Nephron progenitor cell (in vitro differentiated cells): Measurements from ENCODE around the gene KIDINS220.

Experiments
- DNase-seq: peaks from one replicate; pipeline ENCODE4 v3.0.0; 2021
- H3K27ac Mint-ChIP-seq: 2 replicates; pipeline ENCODE4 v1.8.0; 2021; ENCODE audit warnings: mild to moderate bottlenecking, moderate library complexity, mixed read lengths
- H3K27me3 Mint-ChIP-seq: 2 replicates; pipeline ENCODE4 v1.8.0; 2021; ENCODE audit warnings: mild to moderate bottlenecking, low read depth, mixed read lengths; ENCODE audit not compliant: poor library complexity
- H3K36me3 Mint-ChIP-seq: 2 replicates; pipeline ENCODE4 v1.8.0; 2021; ENCODE audit warnings: low read depth, mixed read lengths
- H3K4me1 Mint-ChIP-seq: 2 replicates; pipeline ENCODE4 v1.8.0; 2021; ENCODE audit warnings: mixed read lengths
- H3K4me3 Mint-ChIP-seq: 2 replicates; pipeline ENCODE4 v1.8.0; 2021; ENCODE audit warnings: mild to moderate bottlenecking, moderate library complexity, mixed read lengths
- H3K9me3 Mint-ChIP-seq: 2 replicates; pipeline ENCODE4 v1.8.0; 2021; ENCODE audit warnings: mild to moderate bottlenecking, moderate library complexity, mixed read lengths
- TF ChIP-seq, protein P1 (sequence below): fragments of 200-600 bp; sonication (generic); IDR thresholded peaks from 2 replicates; pipeline ENCODE4 v1.5.0; 2021; ENCODE audit warnings: antibody characterized with exemption

The KIDINS220 gene

GRCh38 chr2:8850845-8851487, 13.6 kb upstream of the KIDINS220 start:
- no peaks in the 10 kb centered on the region for H3K9me3 Mint-ChIP-seq
- H3K27ac Mint-ChIP-seq, result peak overlapping the region; percentile 15
- peaks cover 5% of the 10 kb centered on the region for H3K27me3 Mint-ChIP-seq
- peaks cover 72% of the 10 kb centered on the region for H3K4me1 Mint-ChIP-seq
- TF ChIP-seq, protein P1, sequence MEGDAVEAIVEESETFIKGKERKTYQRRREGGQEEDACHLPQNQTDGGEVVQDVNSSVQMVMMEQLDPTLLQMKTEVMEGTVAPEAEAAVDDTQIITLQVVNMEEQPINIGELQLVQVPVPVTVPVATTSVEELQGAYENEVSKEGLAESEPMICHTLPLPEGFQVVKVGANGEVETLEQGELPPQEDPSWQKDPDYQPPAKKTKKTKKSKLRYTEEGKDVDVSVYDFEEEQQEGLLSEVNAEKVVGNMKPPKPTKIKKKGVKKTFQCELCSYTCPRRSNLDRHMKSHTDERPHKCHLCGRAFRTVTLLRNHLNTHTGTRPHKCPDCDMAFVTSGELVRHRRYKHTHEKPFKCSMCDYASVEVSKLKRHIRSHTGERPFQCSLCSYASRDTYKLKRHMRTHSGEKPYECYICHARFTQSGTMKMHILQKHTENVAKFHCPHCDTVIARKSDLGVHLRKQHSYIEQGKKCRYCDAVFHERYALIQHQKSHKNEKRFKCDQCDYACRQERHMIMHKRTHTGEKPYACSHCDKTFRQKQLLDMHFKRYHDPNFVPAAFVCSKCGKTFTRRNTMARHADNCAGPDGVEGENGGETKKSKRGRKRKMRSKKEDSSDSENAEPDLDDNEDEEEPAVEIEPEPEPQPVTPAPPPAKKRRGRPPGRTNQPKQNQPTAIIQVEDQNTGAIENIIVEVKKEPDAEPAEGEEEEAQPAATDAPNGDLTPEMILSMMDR, result no peak
- no peak overlapping the region for H3K4me3 Mint-ChIP-seq
- H3K36me3 Mint-ChIP-seq, result peaks cover 10% of the 10 kb centered on the region
- no peak for DNase-seq

GRCh38 chr2:8849327-8849726, 11.9 kb upstream of the KIDINS220 start:
- TF ChIP-seq, protein P1, result no peak
- peaks cover 5% of the 10 kb centered on the region for H3K36me3 Mint-ChIP-seq
- DNase-seq, result no peak
- peaks cover 81% of the 10 kb centered on the region for H3K4me1 Mint-ChIP-seq
- H3K9me3 Mint-ChIP-seq, result no peaks in the 10 kb centered on the region
- peak overlapping the region; percentile 66 for H3K27ac Mint-ChIP-seq
- peak overlapping the region; percentile 26 for H3K4me3 Mint-ChIP-seq
- H3K27me3 Mint-ChIP-seq, result peaks cover 13% of the 10 kb centered on the region

DNA sequence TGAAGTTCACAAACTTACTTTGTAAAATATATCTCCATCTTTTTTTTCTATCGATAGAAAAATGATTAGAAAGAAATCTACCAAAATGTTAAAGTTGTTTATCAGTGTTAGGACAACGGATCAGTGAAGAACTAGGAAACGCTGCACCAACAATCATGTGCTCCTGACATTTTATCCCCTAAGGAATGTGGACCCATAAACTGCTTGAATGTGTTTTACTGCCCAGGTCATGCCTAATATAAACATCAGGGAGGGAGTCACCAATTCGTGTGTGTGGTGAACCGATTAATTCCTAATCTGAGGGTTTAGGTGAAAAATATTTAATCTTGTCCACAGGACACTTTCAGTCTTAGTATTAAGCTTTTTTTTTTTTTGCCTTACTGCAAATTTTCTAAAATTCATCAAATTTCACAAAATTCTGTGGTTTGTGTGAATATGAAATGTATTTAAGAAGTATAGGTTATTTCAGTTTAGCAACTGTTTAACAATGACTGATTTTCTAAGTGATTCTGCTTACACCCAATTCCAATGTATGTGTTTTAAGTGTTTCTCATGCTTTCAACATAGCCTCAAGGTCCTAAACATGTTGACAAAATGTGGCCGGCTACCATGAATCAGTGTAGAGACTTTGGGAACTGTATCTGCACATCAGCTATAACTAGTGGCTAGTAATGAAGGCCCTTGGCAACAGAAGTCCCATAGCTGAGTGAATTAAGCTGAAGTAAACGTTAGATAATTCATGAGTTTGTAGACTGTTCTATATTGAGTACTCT, 11.1 kb upstream of the KIDINS220 start:
- TF ChIP-seq, protein P1, result no peak
- Mint-ChIP-seq H3K9me3 (no peaks in the 10 kb centered on the region), H3K4me3 (no peak overlapping the region), H3K27ac (no peak overlapping the region), H3K36me3 (peaks cover 5% of the 10 kb centered on the region), H3K27me3 (peaks cover 19% of the 10 kb centered on the region), H3K4me1 (peaks cover 86% of the 10 kb centered on the region)
- no peak for DNase-seq

GRCh38 chr2:8847400-8847799, 10.0 kb upstream of the KIDINS220 start:
- peak overlapping the region; percentile 10 for H3K4me3 Mint-ChIP-seq
- H3K4me1 Mint-ChIP-seq, result peaks cover 82% of the 10 kb centered on the region
- TF ChIP-seq, protein P1, result no peak
- peaks cover 5% of the 10 kb centered on the region for H3K36me3 Mint-ChIP-seq
- no peak for DNase-seq
- H3K27ac Mint-ChIP-seq, result peak overlapping the region; percentile 10
- no peaks in the 10 kb centered on the region for H3K9me3 Mint-ChIP-seq
- H3K27me3 Mint-ChIP-seq, result peaks cover 19% of the 10 kb centered on the region

DNA sequence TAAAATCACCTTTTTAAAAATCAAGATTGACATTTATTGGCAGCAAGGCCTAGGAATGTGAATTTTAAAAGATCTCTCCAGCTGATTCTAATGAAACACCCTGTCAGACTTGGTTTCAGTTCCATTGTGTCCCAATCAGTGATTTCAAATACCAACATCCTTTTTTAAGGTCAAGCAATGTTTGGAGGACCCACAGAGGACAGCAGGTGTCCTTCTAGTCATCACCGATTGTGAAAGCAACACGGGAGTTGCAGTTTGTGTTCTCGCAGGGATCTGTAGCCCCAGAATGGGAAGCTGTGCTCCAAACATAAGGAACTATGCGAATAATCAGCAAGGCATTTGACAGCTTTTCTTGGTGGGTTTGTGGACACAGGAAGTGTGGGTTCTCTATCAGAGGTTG, 4.5 kb upstream of the KIDINS220 start:
- peaks cover 43% of the 10 kb centered on the region for H3K4me1 Mint-ChIP-seq
- no peak overlapping the region for H3K27ac Mint-ChIP-seq
- TF ChIP-seq, protein P1, result no peak
- H3K27me3 Mint-ChIP-seq, result peaks cover 23% of the 10 kb centered on the region
- H3K9me3 Mint-ChIP-seq, result peaks cover 24% of the 10 kb centered on the region
- H3K4me3 Mint-ChIP-seq, result no peak overlapping the region
- no peak for DNase-seq
- peaks cover 14% of the 10 kb centered on the region for H3K36me3 Mint-ChIP-seq
